HG02870 (cell line): Measurements from ENCODE around the gene GAGE13.
"Not testable (repeated sequence)": the region's sequence is repeated elsewhere in the genome, so short reads cannot be mapped to it uniquely, and the experiment has no call there.

Experiments
- ATAC-seq: cut with Tn5 transposase; IDR thresholded peaks from one replicate; pipeline ENCODE4 v1.9.1; 2021; ENCODE audit warnings: mild to moderate bottlenecking, moderate library complexity; ENCODE audit not compliant: unreplicated experiment

Gene GAGE13

GRCh38 chrX:49330421-49330820, 961 bp upstream of the GAGE13 start:
- ATAC-seq: not testable (repeated sequence)

GRCh38 chrX:49331841-49332240, 459 bp downstream of the GAGE13 start:
- ATAC-seq: not testable (repeated sequence)

GRCh38 chrX:49341449-49341848, 10.1 kb downstream of the GAGE13 start:
- not testable (repeated sequence) for ATAC-seq

- not testable (repeated sequence) for ATAC-seq
These were observed 13.3 kb downstream of the GAGE13 start for GRCh38 chrX:49344496-49345175.

DNA sequence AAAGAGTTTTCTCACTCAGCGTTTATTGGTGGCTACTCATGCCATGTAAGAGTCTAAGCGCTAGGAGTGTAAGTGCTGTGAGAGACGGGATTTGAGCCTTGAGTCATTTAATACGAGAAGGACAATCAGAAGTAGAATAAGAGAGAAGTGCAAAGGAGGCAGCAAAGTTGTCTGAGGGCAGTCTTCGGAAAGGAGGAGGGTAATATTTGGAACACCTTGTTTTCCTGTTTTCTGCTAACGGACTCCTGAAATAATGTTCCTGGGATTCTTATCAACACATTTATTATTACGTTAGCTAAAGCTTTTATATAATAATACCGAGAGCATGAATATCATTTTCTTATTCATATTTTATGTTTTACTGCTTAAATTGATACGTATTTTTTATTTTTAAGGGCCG, 14.0 kb downstream of the GAGE13 start:
- ATAC-seq: not testable (repeated sequence)

- ATAC-seq: not testable (repeated sequence)
These were observed 14.8 kb downstream of the GAGE13 start for GRCh38 chrX:49346150-49346549.
